HepG2 (cell line): ENCODE measurements around the gene NSUN6. TPM values are rescaled to one million over a fixed set of nuclear protein-coding genes. Genes with fewer than 3 reads are reported as not detected.

Source experiments
- CHD4 ChIP-seq: fragments of 200-600 bp; sonication (generic); IDR thresholded peaks from 2 replicates; pipeline ENCODE4 v1.7.0; 2017; ENCODE audit warnings: mild to moderate bottlenecking, low read length, borderline replicate concordance
- ELF1 ChIP-seq: sonication (generic); formaldehyde crosslinking; IDR thresholded peaks from 2 replicates; pipeline ENCODE4 v1.4.0; 2020; ENCODE audit warnings: missing genetic modification reagents
- FOXA1 ChIP-seq, 2 experiments: fragments of 450-650 bp in 1 of 2; sonication (generic) in 1 of 2; formaldehyde crosslinking in 1 of 2; IDR thresholded peaks; 2 replicates each; pipeline versions ENCODE4 v1.4.0 to v1.6.1; 2016 to 2020; ENCODE audit warnings: missing genetic modification reagents in 1 of 2
- FOXO4 ChIP-seq: sonication (generic); formaldehyde crosslinking; conservative IDR thresholded peaks from 2 replicates; pipeline ENCODE4 v1.8.1; 2023; ENCODE audit warnings: missing genetic modification reagents
- FOXP1 ChIP-seq, 2 experiments: fragments of 450-650 bp in 1 of 2; IDR thresholded peaks; 2 replicates each; pipeline ENCODE4 v1.6.1; 2017 to 2018; ENCODE audit warnings: antibody characterized with exemption in 1 of 2
- GLI4 ChIP-seq: sonication (generic); formaldehyde crosslinking; IDR thresholded peaks from 2 replicates; pipeline ENCODE4 v1.5.1; 2020; ENCODE audit warnings: missing genetic modification reagents, mild to moderate bottlenecking, moderate library complexity, borderline replicate concordance
- HES4 ChIP-seq: sonication (generic); formaldehyde crosslinking; IDR thresholded peaks from 2 replicates; pipeline ENCODE4 v1.9.0; 2021; ENCODE audit warnings: mild to moderate bottlenecking, missing genetic modification reagents, borderline replicate concordance
- MAX ChIP-seq: IDR thresholded peaks from 2 replicates; pipeline ENCODE4 v1.6.1; 2012; ENCODE audit warnings: inconsistent platforms
- MTA1 ChIP-seq: sonication (generic); formaldehyde crosslinking; IDR thresholded peaks from 2 replicates; pipeline ENCODE4 v1.4.0; 2020; ENCODE audit warnings: missing genetic modification reagents, mild to moderate bottlenecking, borderline replicate concordance
- NBN ChIP-seq: fragments of 450-650 bp; conservative IDR thresholded peaks from 2 replicates; pipeline ENCODE4 v1.6.1; 2017
- NFE2 ChIP-seq: sonication (generic); formaldehyde crosslinking; IDR thresholded peaks from 2 replicates; pipeline ENCODE4 v1.4.0; 2020; ENCODE audit warnings: missing genetic modification reagents
- NFIC ChIP-seq: IDR thresholded peaks from 2 replicates; pipeline ENCODE4 v1.6.1; 2012; ENCODE audit warnings: mild to moderate bottlenecking, low read length, inconsistent platforms
- POLR2AphosphoS5 ChIP-seq: IDR thresholded peaks from 2 replicates; pipeline ENCODE4 v1.6.1; 2012; ENCODE audit warnings: low read depth, low read length
- PPARG ChIP-seq: conservative IDR thresholded peaks from 2 replicates; pipeline ENCODE4 v1.6.1; 2016; ENCODE audit warnings: missing biosample characterization, missing genetic modification reagents
- SUZ12 ChIP-seq: fragments of 150-350 bp; IDR thresholded peaks from 2 replicates; pipeline ENCODE4 v1.6.1; 2014; ENCODE audit warnings: low read depth, low read length
- SYNCRIP ChIP-seq: fragments of 200-400 bp; formaldehyde crosslinking; IDR thresholded peaks from 2 replicates; pipeline ENCODE4 v1.6.1; 2018; ENCODE audit warnings: mild to moderate bottlenecking, low read depth, low read length; ENCODE audit not compliant: insufficient read depth
- ZBTB46 ChIP-seq: sonication (generic); formaldehyde crosslinking; IDR thresholded peaks from 2 replicates; pipeline ENCODE4 v1.4.0; 2020; ENCODE audit warnings: mild to moderate bottlenecking, missing genetic modification reagents, borderline replicate concordance
- ZFX ChIP-seq: sonication (generic); formaldehyde crosslinking; IDR thresholded peaks from 2 replicates; pipeline ENCODE4 v1.4.0; 2020; ENCODE audit warnings: mild to moderate bottlenecking, low read depth, missing genetic modification reagents, moderate library complexity
- ZKSCAN1 ChIP-seq: fragments of 150-350 bp; IDR thresholded peaks from 2 replicates; pipeline ENCODE4 v1.6.1; 2014; ENCODE audit warnings: low read length
- ZNF317 ChIP-seq: sonication (generic); formaldehyde crosslinking; IDR thresholded peaks from 2 replicates; pipeline ENCODE4 v1.5.0; 2020; ENCODE audit warnings: mild to moderate bottlenecking, missing genetic modification reagents
- ZNF468 ChIP-seq: sonication (generic); formaldehyde crosslinking; IDR thresholded peaks from 2 replicates; pipeline ENCODE4 v1.8.0; 2022; ENCODE audit warnings: mild to moderate bottlenecking, moderate library complexity, missing genetic modification reagents
- ZNF629 ChIP-seq: sonication (generic); formaldehyde crosslinking; conservative IDR thresholded peaks from 2 replicates; pipeline ENCODE4 v1.5.0; 2020; ENCODE audit warnings: missing genetic modification reagents
- ZNF766 ChIP-seq: sonication (generic); formaldehyde crosslinking; IDR thresholded peaks from 2 replicates; pipeline ENCODE4 v1.5.0; 2020; ENCODE audit warnings: missing genetic modification reagents, borderline replicate concordance
- ZNF891 ChIP-seq: sonication (generic); formaldehyde crosslinking; IDR thresholded peaks from 2 replicates; pipeline ENCODE4 v1.5.0; 2020; ENCODE audit warnings: mild to moderate bottlenecking, missing genetic modification reagents
- ZSCAN20 ChIP-seq: sonication (generic); formaldehyde crosslinking; IDR thresholded peaks from 2 replicates; pipeline ENCODE4 v1.4.0; 2020; ENCODE audit warnings: missing genetic modification reagents, mild to moderate bottlenecking, borderline replicate concordance
- ZZZ3 ChIP-seq: sonication (generic); formaldehyde crosslinking; IDR thresholded peaks from 2 replicates; pipeline ENCODE4 v1.4.0; 2020; ENCODE audit warnings: missing genetic modification reagents, mild to moderate bottlenecking, borderline replicate concordance
- polyA plus RNA-seq, 8 experiments: library from polyadenylated mRNA; depleted of rRNA in 3 of 8; stranded (reverse) in 7 of 8; unstranded in 1 of 8; fragments of >200 nt; fragmentation: Illumina TruSeq in 4 of 8; extraction: Trizol in 4 of 8; gene quantifications; 2 replicates each; pipeline versions ENCODE4 v1.2.1 to v1.2.3, GENCODE V29; 2011 to 2016; ENCODE audit warnings: low read depth in 4 of 8, missing spikeins in 1 of 8, mixed read lengths in 1 of 8; ENCODE audit not compliant: insufficient read depth in 1 of 8
- total RNA-seq, 5 experiments: library from RNA; depleted of rRNA; stranded (reverse); fragments of >200 nt; fragmentation: Illumina TruSeq; extraction: Trizol; gene quantifications; 2 replicates each; pipeline ENCODE4 v1.2.3, GENCODE V29; 2016; ENCODE audit warnings: low read depth in 1 of 5
- TF ChIP-seq, protein P1 (sequence below): sonication (generic); formaldehyde crosslinking; IDR thresholded peaks from 2 replicates; pipeline ENCODE4 v1.8.0; 2022; ENCODE audit warnings: mild to moderate bottlenecking, missing genetic modification reagents, borderline replicate concordance

Gene NSUN6
- total and polyA plus RNA-seq, 2 of the 13 experiments (the other 11 are each of a cell fraction or from before 2014, with no cell fraction given), result 17.2 to 19.3 TPM

- TF ChIP-seq ZNF629 (CRISPR knock-in tag) (0 out of 2 replicates have a peak, but pooled peaks have one; percentile 16), ELF1 (CRISPR knock-in tag) (peak; percentile 90), CHD4 (no peak), ZNF766 (no peak), MAX (peak; percentile 79), SUZ12 (no peak), POLR2AphosphoS5 (peak; percentile 80), ZBTB46 (CRISPR knock-in tag) (no peak), PPARG (CRISPR knock-in tag) (no peak; the same call in 1 of the 2 replicates), ZSCAN20 (CRISPR knock-in tag) (0 out of 2 replicates have a peak, but pooled peaks have one; percentile 58), SYNCRIP (no peak), MTA1 (peak; percentile 49; the same call in 1 of the 2 replicates), NFIC (no peak), FOXO4 (CRISPR knock-in tag) (no peak), ZFX (CRISPR knock-in tag) (peak; percentile 90), FOXA1 (IDR thresholded peaks at IDR 0.05) (no peak), FOXA1 (CRISPR knock-in tag; IDR thresholded peaks at IDR 0.05) (no peak), NFE2 (CRISPR knock-in tag) (no peak), GLI4 (no peak; the same call in 1 of the 2 replicates), ZNF468 (CRISPR knock-in tag) (no peak), ZNF317 (no peak), ZKSCAN1 (no peak), HES4 (CRISPR knock-in tag) (0 out of 2 replicates have a peak, but pooled peaks have one; percentile 63), FOXP1 (IDR thresholded peaks at IDR 0.05) (no peak), FOXP1 (CRISPR knock-in tag; IDR thresholded peaks at IDR 0.05) (no peak), ZZZ3 (0 out of 2 replicates have a peak, but pooled peaks have one; percentile 79), ZNF891 (0 out of 2 replicates have a peak, but pooled peaks have one; percentile 45), NBN (no peak)
- TF ChIP-seq, protein P1, sequence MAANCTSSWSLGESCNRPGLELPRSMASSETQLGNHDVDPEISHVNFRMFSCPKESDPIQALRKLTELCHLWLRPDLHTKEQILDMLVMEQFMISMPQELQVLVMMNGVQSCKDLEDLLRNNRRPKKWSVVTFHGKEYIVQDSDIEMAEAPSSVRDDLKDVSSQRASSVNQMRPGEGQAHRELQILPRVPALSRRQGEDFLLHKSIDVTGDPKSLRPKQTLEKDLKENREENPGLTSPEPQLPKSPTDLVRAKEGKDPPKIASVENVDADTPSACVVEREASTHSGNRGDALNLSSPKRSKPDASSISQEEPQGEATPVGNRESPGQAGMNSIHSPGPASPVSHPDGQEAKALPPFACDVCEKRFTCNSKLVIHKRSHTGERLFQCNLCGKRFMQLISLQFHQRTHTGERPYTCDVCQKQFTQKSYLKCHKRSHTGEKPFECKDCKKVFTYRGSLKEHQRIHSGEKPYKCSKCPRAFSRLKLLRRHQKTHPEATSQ (CRISPR knock-in tag), result no peak
Measured at GRCh38 chr10:18659125-18659818, 7.9 kb upstream of the NSUN6 start, which contains the start of gene ARL5B (continued).
